K562 (cell line): ENCODE measurements around the gene STAB2. TPM values are rescaled to one million over a fixed set of nuclear protein-coding genes. Genes with fewer than 3 reads are reported as not detected.

Experiments used
- ATAC-seq: fragments of 200-7000 bp; cut with Tn5 transposase; 3 replicates; pipeline ENCODE4 v1.9.1; 2020; ENCODE audit warnings: moderate library complexity
- BruUV-seq: library from RNA; stranded (reverse); fragments of 400-500 nt; replicated peaks from 2 replicates; lab custom pipeline; 2021; lab: Mats Ljungman, UMichigan
- CTCF ChIA-PET: fragments of 300-600 bp; formaldehyde crosslinking; extraction: SDS; loops from one replicate; lab custom pipeline; 2021; ENCODE audit warnings: low intra/inter-chr PET ratio; lab: Yijun Ruan, JAX
- POLR2A ChIA-PET: fragments of 300-600, 350-650 bp; sonication (Branson Sonifier 250); formaldehyde crosslinking; extraction: SDS; loops from one replicate; lab custom pipeline; 2021; ENCODE audit warnings: antibody characterized with exemption, inconsistent platforms; lab: Yijun Ruan, JAX
- DNase-seq, 4 experiments: peaks; one replicate each; pipeline versions ENCODE4 v3.0.0 to v3.0.0-alpha.2; 2011 to 2018; ENCODE audit warnings: low spot score in 3 of 4, mixed read lengths in 3 of 4; ENCODE audit errors: extremely low read depth in 1 of 4
- FAIRE-seq: peaks from 2 replicates; lab custom pipeline; 2011; peaks lifted over from hg19 to GRCh38; lab: Jason Lieb, UNC
- H2AFZ ChIP-seq: 2 replicates; pipeline ENCODE4 v1.6.0; 2011; ENCODE audit warnings: low read depth, low read length, control low read depth, inconsistent platforms
- H3K27ac ChIP-seq: fragments of 200-600 bp; 3 replicates; pipeline ENCODE4 v1.8.0; 2011; ENCODE audit warnings: low read depth, mild to moderate bottlenecking, control low read depth, inconsistent platforms, low read length, moderate library complexity, mixed read lengths; ENCODE audit errors: extremely low read depth
- H3K27me3 ChIP-seq, 2 experiments: fragments of 300-600 bp in 1 of 2; 2 replicates in 1 of 2; 3 replicates in 1 of 2; pipeline versions ENCODE4 v1.6.0 to v1.8.0; 2011; ENCODE audit warnings: inconsistent platforms in 2 of 2, low read length in 2 of 2, mild to moderate bottlenecking in 1 of 2, mixed read lengths in 1 of 2, moderate library complexity in 1 of 2; ENCODE audit not compliant: control insufficient read depth in 2 of 2, insufficient read depth in 2 of 2
- H3K36me3 ChIP-seq: fragments of 300-600 bp; 3 replicates; pipeline ENCODE4 v1.8.0; 2011; ENCODE audit warnings: mild to moderate bottlenecking, low read length, inconsistent platforms; ENCODE audit not compliant: control insufficient read depth, insufficient read depth
- H3K4me1 ChIP-seq, 2 experiments: fragments of 200-600 bp in 1 of 2; replicated peaks in 1 of 2; 2 replicates in 1 of 2; 3 replicates in 1 of 2; pipeline versions ENCODE4 v1.5.1 to v1.8.0; 2011; ENCODE audit warnings: inconsistent platforms in 2 of 2, low read length in 2 of 2, mild to moderate bottlenecking in 1 of 2, mixed read lengths in 1 of 2, moderate library complexity in 1 of 2; ENCODE audit not compliant: control insufficient read depth in 2 of 2, insufficient read depth in 2 of 2
- H3K4me2 ChIP-seq: 2 replicates; pipeline ENCODE4 v1.6.1; 2011; ENCODE audit warnings: low read length, control low read depth, inconsistent platforms, mixed read lengths; ENCODE audit not compliant: insufficient read depth
- H3K4me3 ChIP-seq: fragments of 200-600 bp; sonication (generic), shearing (Covaris generic); 2 replicates; pipeline ENCODE4 v1.5.1; 2016; ENCODE audit warnings: control low read depth, inconsistent platforms
- H3K79me2 ChIP-seq: fragments of 200-600 bp; 3 replicates; pipeline ENCODE4 v1.8.0; 2011; ENCODE audit warnings: low read length, inconsistent platforms; ENCODE audit not compliant: control insufficient read depth, insufficient read depth
- H3K9ac ChIP-seq, 2 experiments: 2 replicates each; pipeline versions ENCODE4 v1.6.0 to v1.6.1; 2011; ENCODE audit warnings: low read depth in 2 of 2, low read length in 2 of 2, control low read depth in 1 of 2, inconsistent platforms in 1 of 2, mild to moderate bottlenecking in 1 of 2, mixed read lengths in 1 of 2; ENCODE audit not compliant: insufficient read depth in 1 of 2
- H3K9me1 ChIP-seq: one replicate; pipeline ENCODE4 v1.6.0; 2011; ENCODE audit warnings: inconsistent platforms, mild to moderate bottlenecking, low read length, moderate library complexity; ENCODE audit not compliant: control insufficient read depth, insufficient read depth
- H3K9me3 ChIP-seq: replicated peaks from 2 replicates; pipeline ENCODE4 v1.5.1; 2011; ENCODE audit warnings: low read depth, low read length, inconsistent platforms; ENCODE audit not compliant: control insufficient read depth, insufficient read depth
- H4K20me1 ChIP-seq: replicated peaks from 2 replicates; pipeline ENCODE4 v1.6.1; 2011; ENCODE audit warnings: low read length, inconsistent platforms, mixed read lengths; ENCODE audit not compliant: control insufficient read depth, insufficient read depth
- ZNF146 ChIP-seq: IDR thresholded peaks from one replicate; pipeline ENCODE4 v1.6.1; 2018; ENCODE audit warnings: missing compliant biosample characterization; ENCODE audit not compliant: unreplicated experiment
- WGBS: fragments of 100-300 bp; shearing (Covaris generic); methylation state at CpG from one replicate; pipeline ENCODE4 v1.1.6; 2016; ENCODE audit warnings: low coverage, mixed read lengths; ENCODE audit not compliant: insufficient coverage; ENCODE audit errors: missing lambda C conversion rate; 5-methylcytosine and 5-hydroxymethylcytosine counted together
- in situ Hi-C: fragments of 300-500 bp; cut with MboI; formaldehyde crosslinking; loops from 4 replicates; pipeline ENCODE4 v1.15.0; 2018; ENCODE audit warnings: inconsistent platforms, mixed read lengths
- intact Hi-C: fragments of 100-400 bp; cut with micrococcal nuclease; formaldehyde crosslinking; loops from 2 replicates; pipeline ENCODE4 v1.14.2; 2022
- polyA plus RNA-seq, 8 experiments: library from polyadenylated mRNA; depleted of rRNA in 4 of 8; stranded (reverse) in 5 of 8; unstranded in 3 of 8; fragments of >200 nt; fragmentation: Nextera tagmentation in 2 of 8; fragmentation: Illumina TruSeq in 1 of 8; extraction: Ambion mirVana in 2 of 8; extraction: Trizol in 1 of 8; gene quantifications; 2 replicates each; pipeline versions ENCODE4 v1.2.1 to v1.2.3, GENCODE V29; 2011 to 2014; ENCODE audit warnings: inconsistent platforms in 1 of 8, missing spikeins in 1 of 8
- total RNA-seq, 7 experiments: library from RNA; depleted of rRNA in 6 of 7; stranded (reverse); fragments of >200 nt in 6 of 7; fragmentation: Illumina TruSeq in 2 of 7; extraction: Trizol in 2 of 7; gene quantifications; 2 replicates each; pipeline versions ENCODE4 v1.2.1 to v1.2.3, GENCODE V29; 2011 to 2021; ENCODE audit warnings: low replicate concordance in 1 of 7
- TF ChIP-seq, protein P1 (sequence below), 3 experiments: IDR thresholded peaks in 2 of 3; conservative IDR thresholded peaks in 1 of 3; 2 replicates each; pipeline ENCODE4 v1.5.1; 2011 to 2012; ENCODE audit warnings: low read length in 3 of 3, mild to moderate bottlenecking in 3 of 3, control low read depth in 2 of 3, improper control_type of control experiment in 1 of 3, inconsistent platforms in 1 of 3, low read depth in 1 of 3, mixed read lengths in 1 of 3, moderate library complexity in 1 of 3; ENCODE audit not compliant: insufficient read depth in 2 of 3
- TF ChIP-seq, protein P2 (sequence below): fragments of 450-650 bp; formaldehyde crosslinking; IDR thresholded peaks from 2 replicates; pipeline ENCODE4 v1.4.0; 2020; ENCODE audit warnings: mild to moderate bottlenecking, mixed read lengths

The STAB2 gene
- total and polyA plus RNA-seq, 9 of the 15 experiments (the other 6 are each of a cell fraction or from before 2014, with no cell fraction given) = 0.10 TPM; not detected in 8

DNA sequence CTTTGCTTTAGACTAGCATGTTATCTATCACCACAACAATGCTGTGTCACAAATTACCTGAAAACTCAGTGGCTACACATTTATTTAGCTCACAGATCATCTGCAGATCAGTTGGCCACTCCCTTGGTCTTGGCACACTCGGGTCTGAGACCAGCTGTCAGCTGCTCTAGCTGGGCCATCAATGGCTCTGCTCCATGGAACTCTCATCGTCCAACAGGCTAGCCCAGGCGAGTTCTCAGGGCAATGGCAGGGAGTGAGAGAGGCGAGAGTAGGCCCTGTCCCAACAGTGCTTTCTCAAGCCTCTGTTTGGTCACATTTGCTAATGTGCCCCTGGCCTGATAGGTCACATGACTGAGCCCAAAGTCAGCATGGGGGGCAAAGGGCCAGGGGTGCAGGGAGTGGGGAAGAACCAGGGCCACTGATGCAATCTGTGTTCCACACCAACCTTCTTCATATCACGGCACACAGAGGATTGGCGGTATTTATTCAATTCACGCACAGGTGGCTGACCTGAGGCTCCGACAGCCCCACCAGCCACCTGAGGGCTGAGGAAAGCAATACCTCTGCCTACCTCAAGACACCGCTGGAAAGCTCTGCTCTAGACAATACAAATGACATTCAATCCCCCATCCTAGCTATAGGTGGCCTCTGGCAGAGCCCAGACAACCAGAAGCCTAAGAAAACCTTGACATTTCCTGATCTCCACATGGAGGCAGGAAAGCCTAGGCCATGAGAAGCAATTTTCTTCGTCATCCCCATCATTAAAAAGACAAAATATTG lies 171.4 kb downstream of the STAB2 start:
- H3K4me3 ChIP-seq = no peak overlapping the region
- H3K4me1 ChIP-seq = no peaks in the 10 kb centered on the region
- no peaks in the 10 kb centered on the region for H3K79me2 ChIP-seq
- in situ Hi-C loops = no loop called here
- CTCF ChIA-PET = interaction anchor here (0.6 kb wide), 1 partner anchor 172 kb away, joined by 3 read pairs; no protein-coding TSS in a partner anchor
- no peak overlapping the region for H2AFZ ChIP-seq
- H3K36me3 ChIP-seq = peaks cover 14% of the 10 kb centered on the region; the same call in 1 of the 3 replicates
- FAIRE-seq (no peak), DNase-seq (no peak), ATAC-seq (peak; percentile 49; the same call in 2 of the 3 replicates)
- TF ChIP-seq, protein P1, sequence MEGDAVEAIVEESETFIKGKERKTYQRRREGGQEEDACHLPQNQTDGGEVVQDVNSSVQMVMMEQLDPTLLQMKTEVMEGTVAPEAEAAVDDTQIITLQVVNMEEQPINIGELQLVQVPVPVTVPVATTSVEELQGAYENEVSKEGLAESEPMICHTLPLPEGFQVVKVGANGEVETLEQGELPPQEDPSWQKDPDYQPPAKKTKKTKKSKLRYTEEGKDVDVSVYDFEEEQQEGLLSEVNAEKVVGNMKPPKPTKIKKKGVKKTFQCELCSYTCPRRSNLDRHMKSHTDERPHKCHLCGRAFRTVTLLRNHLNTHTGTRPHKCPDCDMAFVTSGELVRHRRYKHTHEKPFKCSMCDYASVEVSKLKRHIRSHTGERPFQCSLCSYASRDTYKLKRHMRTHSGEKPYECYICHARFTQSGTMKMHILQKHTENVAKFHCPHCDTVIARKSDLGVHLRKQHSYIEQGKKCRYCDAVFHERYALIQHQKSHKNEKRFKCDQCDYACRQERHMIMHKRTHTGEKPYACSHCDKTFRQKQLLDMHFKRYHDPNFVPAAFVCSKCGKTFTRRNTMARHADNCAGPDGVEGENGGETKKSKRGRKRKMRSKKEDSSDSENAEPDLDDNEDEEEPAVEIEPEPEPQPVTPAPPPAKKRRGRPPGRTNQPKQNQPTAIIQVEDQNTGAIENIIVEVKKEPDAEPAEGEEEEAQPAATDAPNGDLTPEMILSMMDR (IDR thresholded peaks at IDR 0.05 in 2 of 3, conservative IDR thresholded peaks at IDR 0.05 in 1 of 3; ENCODE audit: insufficient read depth in 2 of 3, low read depth in 1 of 3, low read length in 3 of 3) = peak in 2 of 3 experiments; percentile 6 to 19; a peak in 1 of 6 replicates
- TF ChIP-seq ZNF146 = no peak
- TF ChIP-seq, protein P2, sequence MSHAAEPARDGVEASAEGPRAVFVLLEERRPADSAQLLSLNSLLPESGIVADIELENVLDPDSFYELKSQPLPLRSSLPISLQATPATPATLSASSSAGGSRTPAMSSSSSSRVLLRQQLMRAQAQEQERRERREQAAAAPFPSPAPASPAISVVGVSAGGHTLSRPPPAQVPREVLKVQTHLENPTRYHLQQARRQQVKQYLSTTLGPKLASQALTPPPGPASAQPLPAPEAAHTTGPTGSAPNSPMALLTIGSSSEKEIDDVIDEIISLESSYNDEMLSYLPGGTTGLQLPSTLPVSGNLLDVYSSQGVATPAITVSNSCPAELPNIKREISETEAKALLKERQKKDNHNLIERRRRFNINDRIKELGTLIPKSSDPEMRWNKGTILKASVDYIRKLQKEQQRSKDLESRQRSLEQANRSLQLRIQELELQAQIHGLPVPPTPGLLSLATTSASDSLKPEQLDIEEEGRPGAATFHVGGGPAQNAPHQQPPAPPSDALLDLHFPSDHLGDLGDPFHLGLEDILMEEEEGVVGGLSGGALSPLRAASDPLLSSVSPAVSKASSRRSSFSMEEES = peak; percentile 51
- peak overlapping the region in 1 of 2 experiments; percentile 48; a peak in 1 of 4 replicates for H3K9ac ChIP-seq
- H4K20me1 ChIP-seq = no peaks in the 10 kb centered on the region; the same call in 1 of the 2 replicates
- H3K4me2 ChIP-seq = no peak overlapping the region
- BruUV-seq = no TSS peak
- no peak overlapping the region for H3K27ac ChIP-seq
- H3K9me3 ChIP-seq = no peaks in the 10 kb centered on the region
- 66% methylated on average over 10 of the region's 10 CpGs for WGBS
- H3K9me1 ChIP-seq = peaks cover 3% of the 10 kb centered on the region
- H3K27me3 ChIP-seq = no peaks in the 10 kb centered on the region
- POLR2A ChIA-PET = interaction anchor here (0.8 to 1.4 kb wide), 2 partner anchors 14 to 15 kb away, joined by 3 to 4 read pairs; no protein-coding TSS in a partner anchor
- intact Hi-C loops = no loop called here
